ENCODE measurements around the gene SYK. TPM values are rescaled to one million over a fixed set of nuclear protein-coding genes. Genes with fewer than 3 reads are reported as not detected.

Gene SYK
- total and polyA plus RNA-seq, 2 of the 13 experiments (the other 11 are each of a cell fraction or from before 2014, with no cell fraction given): not detected

DNA sequence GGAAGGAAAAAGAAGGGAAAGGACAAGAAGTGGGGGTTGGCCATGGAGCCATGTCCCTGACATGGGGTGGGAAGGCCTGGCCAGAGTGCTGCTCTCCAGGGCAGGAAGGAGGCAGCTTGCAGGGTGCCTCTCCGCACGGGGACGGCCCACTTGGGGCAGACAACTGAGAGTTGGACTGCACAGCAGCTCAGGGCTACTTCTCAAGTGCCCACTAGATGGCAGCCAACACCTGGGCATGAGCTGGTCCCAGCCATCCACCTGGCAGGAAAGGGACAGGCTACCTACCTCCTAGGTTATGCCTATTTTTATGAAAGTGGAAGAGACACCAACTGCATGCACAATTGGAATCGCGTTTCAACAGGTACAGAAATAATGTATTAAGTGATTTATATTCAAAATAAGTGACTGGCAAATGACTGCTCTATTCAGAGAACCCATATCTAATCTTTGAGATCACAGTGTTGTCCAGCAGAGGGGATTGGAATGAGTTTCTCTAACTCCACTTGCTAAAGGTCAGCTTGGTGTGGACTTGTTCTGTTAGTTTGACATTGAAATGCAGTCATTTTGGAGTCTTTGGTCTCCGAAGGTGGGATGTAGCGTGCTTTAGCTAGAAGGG lies 113.4 kb downstream of the SYK start (continued):
- TF ChIP-seq JARID2 (CRISPR knock-in tag; IDR thresholded peaks at IDR 0.05; ENCODE audit: insufficient replicate concordance) (no peak), FOXC1 (CRISPR knock-in tag; IDR thresholded peaks at IDR 0.05; ENCODE audit: borderline replicate concordance) (no peak), ZNF768 (CRISPR knock-in tag; IDR thresholded peaks at IDR 0.05) (no peak), SP1 (IDR thresholded peaks at IDR 0.05) (no peak), SP1 (CRISPR knock-in tag; IDR thresholded peaks at IDR 0.05) (no peak), ASH2L (IDR thresholded peaks at IDR 0.05; ENCODE audit: insufficient read length, low read depth, low read length) (no peak), NCOA2 (CRISPR knock-in tag; IDR thresholded peaks at IDR 0.05) (no peak), ZNF292 (CRISPR knock-in tag; IDR thresholded peaks at IDR 0.05; ENCODE audit: borderline replicate concordance, low read depth) (no peak), XRCC5 (optimal IDR thresholded peaks at IDR 0.05; ENCODE audit: low read length) (peak; percentile 77), IKZF1 (IDR thresholded peaks at IDR 0.05) (no peak), ZNF264 (CRISPR knock-in tag; IDR thresholded peaks at IDR 0.05) (no peak), RNF2 (conservative IDR thresholded peaks at IDR 0.05; ENCODE audit: low read depth) (0 out of 2 replicates have a peak, but pooled peaks have one; percentile 19), CBFB (CRISPR knock-in tag; IDR thresholded peaks at IDR 0.05) (no peak), SMARCE1 (IDR thresholded peaks at IDR 0.05; ENCODE audit: borderline replicate concordance) (no peak), ZNF501 (CRISPR knock-in tag; IDR thresholded peaks at IDR 0.05) (peak; percentile 56; the same call in 1 of the 2 replicates), ATF7 (IDR thresholded peaks at IDR 0.05) (no peak), ATF7 (CRISPR knock-in tag; IDR thresholded peaks at IDR 0.05) (no peak)
- TF ChIP-seq, protein P1, sequence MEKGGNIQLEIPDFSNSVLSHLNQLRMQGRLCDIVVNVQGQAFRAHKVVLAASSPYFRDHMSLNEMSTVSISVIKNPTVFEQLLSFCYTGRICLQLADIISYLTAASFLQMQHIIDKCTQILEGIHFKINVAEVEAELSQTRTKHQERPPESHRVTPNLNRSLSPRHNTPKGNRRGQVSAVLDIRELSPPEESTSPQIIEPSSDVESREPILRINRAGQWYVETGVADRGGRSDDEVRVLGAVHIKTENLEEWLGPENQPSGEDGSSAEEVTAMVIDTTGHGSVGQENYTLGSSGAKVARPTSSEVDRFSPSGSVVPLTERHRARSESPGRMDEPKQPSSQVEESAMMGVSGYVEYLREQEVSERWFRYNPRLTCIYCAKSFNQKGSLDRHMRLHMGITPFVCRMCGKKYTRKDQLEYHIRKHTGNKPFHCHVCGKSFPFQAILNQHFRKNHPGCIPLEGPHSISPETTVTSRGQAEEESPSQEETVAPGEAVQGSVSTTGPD (CRISPR knock-in tag; IDR thresholded peaks at IDR 0.05): no peak
- TF ChIP-seq, protein P2, sequence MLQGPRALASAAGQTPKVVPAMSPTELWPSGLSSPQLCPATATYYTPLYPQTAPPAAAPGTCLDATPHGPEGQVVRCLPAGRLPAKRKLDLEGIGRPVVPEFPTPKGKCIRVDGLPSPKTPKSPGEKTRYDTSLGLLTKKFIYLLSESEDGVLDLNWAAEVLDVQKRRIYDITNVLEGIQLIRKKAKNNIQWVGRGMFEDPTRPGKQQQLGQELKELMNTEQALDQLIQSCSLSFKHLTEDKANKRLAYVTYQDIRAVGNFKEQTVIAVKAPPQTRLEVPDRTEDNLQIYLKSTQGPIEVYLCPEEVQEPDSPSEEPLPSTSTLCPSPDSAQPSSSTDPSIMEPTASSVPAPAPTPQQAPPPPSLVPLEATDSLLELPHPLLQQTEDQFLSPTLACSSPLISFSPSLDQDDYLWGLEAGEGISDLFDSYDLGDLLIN (CRISPR knock-in tag; IDR thresholded peaks at IDR 0.05; ENCODE audit: borderline replicate concordance): no peak
- TF ChIP-seq, protein P3, sequence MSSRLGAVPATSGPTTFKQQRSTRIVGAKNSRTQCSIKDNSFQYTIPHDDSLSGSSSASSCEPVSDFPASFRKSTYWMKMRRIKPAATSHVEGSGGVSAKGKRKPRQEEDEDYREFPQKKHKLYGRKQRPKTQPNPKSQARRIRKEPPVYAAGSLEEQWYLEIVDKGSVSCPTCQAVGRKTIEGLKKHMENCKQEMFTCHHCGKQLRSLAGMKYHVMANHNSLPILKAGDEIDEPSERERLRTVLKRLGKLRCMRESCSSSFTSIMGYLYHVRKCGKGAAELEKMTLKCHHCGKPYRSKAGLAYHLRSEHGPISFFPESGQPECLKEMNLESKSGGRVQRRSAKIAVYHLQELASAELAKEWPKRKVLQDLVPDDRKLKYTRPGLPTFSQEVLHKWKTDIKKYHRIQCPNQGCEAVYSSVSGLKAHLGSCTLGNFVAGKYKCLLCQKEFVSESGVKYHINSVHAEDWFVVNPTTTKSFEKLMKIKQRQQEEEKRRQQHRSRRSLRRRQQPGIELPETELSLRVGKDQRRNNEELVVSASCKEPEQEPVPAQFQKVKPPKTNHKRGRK (CRISPR knock-in tag; IDR thresholded peaks at IDR 0.05): no peak
- TF ChIP-seq, protein P4, sequence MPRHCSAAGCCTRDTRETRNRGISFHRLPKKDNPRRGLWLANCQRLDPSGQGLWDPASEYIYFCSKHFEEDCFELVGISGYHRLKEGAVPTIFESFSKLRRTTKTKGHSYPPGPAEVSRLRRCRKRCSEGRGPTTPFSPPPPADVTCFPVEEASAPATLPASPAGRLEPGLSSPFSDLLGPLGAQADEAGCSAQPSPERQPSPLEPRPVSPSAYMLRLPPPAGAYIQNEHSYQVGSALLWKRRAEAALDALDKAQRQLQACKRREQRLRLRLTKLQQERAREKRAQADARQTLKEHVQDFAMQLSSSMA (CRISPR knock-in tag; IDR thresholded peaks at IDR 0.05): no peak
- TF ChIP-seq, protein P5, sequence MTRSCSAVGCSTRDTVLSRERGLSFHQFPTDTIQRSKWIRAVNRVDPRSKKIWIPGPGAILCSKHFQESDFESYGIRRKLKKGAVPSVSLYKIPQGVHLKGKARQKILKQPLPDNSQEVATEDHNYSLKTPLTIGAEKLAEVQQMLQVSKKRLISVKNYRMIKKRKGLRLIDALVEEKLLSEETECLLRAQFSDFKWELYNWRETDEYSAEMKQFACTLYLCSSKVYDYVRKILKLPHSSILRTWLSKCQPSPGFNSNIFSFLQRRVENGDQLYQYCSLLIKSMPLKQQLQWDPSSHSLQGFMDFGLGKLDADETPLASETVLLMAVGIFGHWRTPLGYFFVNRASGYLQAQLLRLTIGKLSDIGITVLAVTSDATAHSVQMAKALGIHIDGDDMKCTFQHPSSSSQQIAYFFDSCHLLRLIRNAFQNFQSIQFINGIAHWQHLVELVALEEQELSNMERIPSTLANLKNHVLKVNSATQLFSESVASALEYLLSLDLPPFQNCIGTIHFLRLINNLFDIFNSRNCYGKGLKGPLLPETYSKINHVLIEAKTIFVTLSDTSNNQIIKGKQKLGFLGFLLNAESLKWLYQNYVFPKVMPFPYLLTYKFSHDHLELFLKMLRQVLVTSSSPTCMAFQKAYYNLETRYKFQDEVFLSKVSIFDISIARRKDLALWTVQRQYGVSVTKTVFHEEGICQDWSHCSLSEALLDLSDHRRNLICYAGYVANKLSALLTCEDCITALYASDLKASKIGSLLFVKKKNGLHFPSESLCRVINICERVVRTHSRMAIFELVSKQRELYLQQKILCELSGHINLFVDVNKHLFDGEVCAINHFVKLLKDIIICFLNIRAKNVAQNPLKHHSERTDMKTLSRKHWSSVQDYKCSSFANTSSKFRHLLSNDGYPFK (CRISPR knock-in tag; IDR thresholded peaks at IDR 0.05; ENCODE audit: borderline replicate concordance): no peak
